ENCODE data around the gene RDH5.

DNA sequence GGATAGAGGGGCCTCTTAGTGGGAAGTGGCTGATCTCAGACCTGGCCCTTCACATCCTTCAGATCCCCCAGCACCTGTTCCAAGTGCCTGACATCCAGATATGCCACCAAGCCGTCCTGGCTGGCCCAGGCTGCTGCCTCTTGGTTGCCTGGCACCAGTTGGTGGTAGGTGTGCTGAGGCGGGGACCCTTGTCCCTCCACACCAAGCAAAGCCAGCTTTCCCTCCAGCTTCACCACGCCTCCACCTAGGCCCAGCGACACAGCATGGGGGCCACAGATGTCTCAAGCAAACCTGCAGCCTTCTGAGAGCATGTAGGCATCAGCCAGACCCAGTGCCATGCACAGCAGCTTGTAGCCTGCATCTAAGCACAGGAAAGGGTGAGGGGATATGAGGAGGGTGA, 12.1 kb downstream of the RDH5 start:
- TF ChIP-seq POLR2A (IDR thresholded peaks at IDR 0.05) (no peak), EP300 (IDR thresholded peaks at IDR 0.05) (no peak)
- TF ChIP-seq, protein P1, sequence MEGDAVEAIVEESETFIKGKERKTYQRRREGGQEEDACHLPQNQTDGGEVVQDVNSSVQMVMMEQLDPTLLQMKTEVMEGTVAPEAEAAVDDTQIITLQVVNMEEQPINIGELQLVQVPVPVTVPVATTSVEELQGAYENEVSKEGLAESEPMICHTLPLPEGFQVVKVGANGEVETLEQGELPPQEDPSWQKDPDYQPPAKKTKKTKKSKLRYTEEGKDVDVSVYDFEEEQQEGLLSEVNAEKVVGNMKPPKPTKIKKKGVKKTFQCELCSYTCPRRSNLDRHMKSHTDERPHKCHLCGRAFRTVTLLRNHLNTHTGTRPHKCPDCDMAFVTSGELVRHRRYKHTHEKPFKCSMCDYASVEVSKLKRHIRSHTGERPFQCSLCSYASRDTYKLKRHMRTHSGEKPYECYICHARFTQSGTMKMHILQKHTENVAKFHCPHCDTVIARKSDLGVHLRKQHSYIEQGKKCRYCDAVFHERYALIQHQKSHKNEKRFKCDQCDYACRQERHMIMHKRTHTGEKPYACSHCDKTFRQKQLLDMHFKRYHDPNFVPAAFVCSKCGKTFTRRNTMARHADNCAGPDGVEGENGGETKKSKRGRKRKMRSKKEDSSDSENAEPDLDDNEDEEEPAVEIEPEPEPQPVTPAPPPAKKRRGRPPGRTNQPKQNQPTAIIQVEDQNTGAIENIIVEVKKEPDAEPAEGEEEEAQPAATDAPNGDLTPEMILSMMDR (IDR thresholded peaks at IDR 0.05), result no peak

Data from suprapubic skin (tissue), 3 donors.